HL-60 (cell line): ENCODE measurements around the gene MAB21L4.

Experiments used
- DNase-seq, 2 experiments: peaks; one replicate each; pipeline ENCODE4 v3.0.0-alpha.2; 2010 to 2020; ENCODE audit warnings: low read depth in 1 of 2, low spot score in 1 of 2
- H3K27ac ChIP-seq: fragments of 250-450 bp; sonication (Bioruptor Pico); replicated peaks from 2 replicates; pipeline ENCODE4 v1.5.1; 2020; ENCODE audit warnings: mild to moderate bottlenecking, moderate library complexity
- H3K27me3 ChIP-seq: fragments of 250-450 bp; sonication (Bioruptor Pico); 2 replicates; pipeline ENCODE4 v1.5.1; 2021; ENCODE audit warnings: mild to moderate bottlenecking, moderate library complexity; ENCODE audit not compliant: insufficient read depth, poor library complexity, severe bottlenecking
- H3K4me3 ChIP-seq: replicated peaks from 2 replicates; pipeline ENCODE4 v1.5.1; 2011; ENCODE audit warnings: mild to moderate bottlenecking, control low read depth, low read length; ENCODE audit not compliant: insufficient read depth
- GABPA ChIP-seq: IDR thresholded peaks from 2 replicates; pipeline ENCODE4 v1.6.1; 2012; ENCODE audit warnings: low read depth
- POLR2AphosphoS5 ChIP-seq: IDR thresholded peaks from 2 replicates; pipeline ENCODE4 v1.6.1; 2012; ENCODE audit warnings: low read depth
- REST ChIP-seq: IDR thresholded peaks from 2 replicates; pipeline ENCODE4 v1.6.1; 2012; ENCODE audit warnings: low read depth; ENCODE audit not compliant: insufficient replicate concordance
- SPI1 ChIP-seq: IDR thresholded peaks from 2 replicates; pipeline ENCODE4 v1.6.1; 2012; ENCODE audit warnings: low read depth, mild to moderate bottlenecking, borderline replicate concordance
- TF ChIP-seq, protein P1 (sequence below): IDR thresholded peaks from one replicate; pipeline ENCODE4 v1.5.1; 2011; ENCODE audit warnings: low read length, control low read depth, inconsistent platforms; ENCODE audit not compliant: insufficient read depth

Gene MAB21L4

GRCh38 chr2:240884221-240884620, 11.7 kb downstream of the MAB21L4 start:
- H3K4me3 ChIP-seq = no peak overlapping the region
- H3K27me3 ChIP-seq = no peaks in the 10 kb centered on the region
- TF ChIP-seq GABPA (no peak), SPI1 (no peak), POLR2AphosphoS5 (no peak), REST (no peak)
- TF ChIP-seq, protein P1, sequence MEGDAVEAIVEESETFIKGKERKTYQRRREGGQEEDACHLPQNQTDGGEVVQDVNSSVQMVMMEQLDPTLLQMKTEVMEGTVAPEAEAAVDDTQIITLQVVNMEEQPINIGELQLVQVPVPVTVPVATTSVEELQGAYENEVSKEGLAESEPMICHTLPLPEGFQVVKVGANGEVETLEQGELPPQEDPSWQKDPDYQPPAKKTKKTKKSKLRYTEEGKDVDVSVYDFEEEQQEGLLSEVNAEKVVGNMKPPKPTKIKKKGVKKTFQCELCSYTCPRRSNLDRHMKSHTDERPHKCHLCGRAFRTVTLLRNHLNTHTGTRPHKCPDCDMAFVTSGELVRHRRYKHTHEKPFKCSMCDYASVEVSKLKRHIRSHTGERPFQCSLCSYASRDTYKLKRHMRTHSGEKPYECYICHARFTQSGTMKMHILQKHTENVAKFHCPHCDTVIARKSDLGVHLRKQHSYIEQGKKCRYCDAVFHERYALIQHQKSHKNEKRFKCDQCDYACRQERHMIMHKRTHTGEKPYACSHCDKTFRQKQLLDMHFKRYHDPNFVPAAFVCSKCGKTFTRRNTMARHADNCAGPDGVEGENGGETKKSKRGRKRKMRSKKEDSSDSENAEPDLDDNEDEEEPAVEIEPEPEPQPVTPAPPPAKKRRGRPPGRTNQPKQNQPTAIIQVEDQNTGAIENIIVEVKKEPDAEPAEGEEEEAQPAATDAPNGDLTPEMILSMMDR = no peak
- no peak overlapping the region for H3K27ac ChIP-seq
- no peak for DNase-seq

DNA sequence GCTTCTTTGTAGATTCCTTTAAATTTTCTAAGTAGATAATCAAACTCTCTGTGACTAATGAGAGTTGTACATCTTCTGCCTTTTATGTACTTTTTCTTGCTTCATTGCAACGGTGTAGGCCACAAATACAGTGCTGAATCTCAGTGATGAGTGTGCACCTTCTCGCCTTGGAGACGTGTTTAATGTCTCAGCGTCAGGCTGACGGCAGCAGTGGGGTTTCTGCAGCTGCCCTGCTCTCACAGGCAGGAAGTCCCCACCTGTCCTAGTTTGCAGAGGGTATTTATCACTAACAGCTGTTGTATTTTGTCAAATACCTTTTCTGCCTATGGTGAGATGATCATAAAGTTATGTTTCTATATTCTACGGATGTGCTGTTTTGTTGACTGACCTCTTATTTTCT, 14.0 kb downstream of the MAB21L4 start:
- no peak for TF ChIP-seq SPI1
- TF ChIP-seq POLR2AphosphoS5 = no peak
- TF ChIP-seq, protein P1 = no peak
- no peak for TF ChIP-seq REST
- TF ChIP-seq GABPA = no peak
- no peak for DNase-seq
- H3K4me3 ChIP-seq = no peak overlapping the region
- H3K27me3 ChIP-seq = no peaks in the 10 kb centered on the region
- H3K27ac ChIP-seq = no peak overlapping the region

DNA sequence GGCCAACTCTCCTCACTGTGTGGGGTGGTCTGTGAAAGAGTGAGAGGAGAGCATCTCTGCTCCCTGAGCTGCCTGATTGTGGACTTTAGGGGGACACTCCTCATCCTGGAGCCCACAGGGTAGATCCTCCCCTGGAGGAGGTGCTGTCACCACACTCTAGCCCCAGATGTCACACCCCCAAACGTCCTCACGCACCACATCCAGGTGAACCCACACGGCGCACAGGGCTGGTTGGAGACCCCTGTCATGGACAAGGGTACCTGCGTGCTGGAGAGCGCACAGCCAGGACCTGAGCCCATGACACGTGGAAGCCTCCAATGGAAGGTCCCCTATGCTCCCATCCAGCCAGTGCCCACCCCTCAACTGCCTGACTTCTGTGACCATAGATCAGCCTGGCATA, 16.9 kb downstream of the MAB21L4 start:
- Histone ChIP-seq H3K4me3 (no peak overlapping the region), H3K27ac (no peak overlapping the region), H3K27me3 (no peaks in the 10 kb centered on the region)
- DNase-seq = no peak
- no peak for TF ChIP-seq POLR2AphosphoS5
- TF ChIP-seq, protein P1 = no peak
- no peak for TF ChIP-seq GABPA
- no peak for TF ChIP-seq SPI1
- no peak for TF ChIP-seq REST
